Endothelial cell of umbilical vein (primary cell): ENCODE measurements around the gene MACROD2. TPM values are rescaled to one million over a fixed set of nuclear protein-coding genes. Genes with fewer than 3 reads are reported as not detected.

Source experiments
- BruUV-seq: library from RNA; stranded (reverse); fragments of 400-500 nt; replicated peaks from 2 replicates; lab custom pipeline; 2021; lab: Mats Ljungman, UMichigan
- CTCF ChIA-PET: fragments of 300-600, 350-600 bp; sonication (Branson Sonifier 250); formaldehyde crosslinking; loops from one replicate; lab custom pipeline; 2021; ENCODE audit warnings: antibody characterized with exemption, inconsistent platforms; lab: Charles Lee
- POLR2A ChIA-PET: fragments of 300-600, 350-600 bp; sonication (Branson Sonifier 250); formaldehyde crosslinking; loops from one replicate; lab custom pipeline; 2021; ENCODE audit warnings: antibody characterized with exemption, inconsistent platforms; lab: Charles Lee
- DNase-seq: peaks from one replicate; pipeline ENCODE4 v3.0.0-alpha.2; 2011; ENCODE audit warnings: low read depth, low spot score
- FAIRE-seq: peaks from 2 replicates; lab custom pipeline; 2011; peaks lifted over from hg19 to GRCh38; lab: Jason Lieb, UNC
- H2AFZ ChIP-seq: 2 replicates; pipeline ENCODE4 v1.6.0; 2012; ENCODE audit warnings: low read depth, low read length, control low read depth, inconsistent platforms
- H3K27ac ChIP-seq: 2 replicates; pipeline ENCODE4 v1.5.1; 2011; ENCODE audit warnings: low read depth, mild to moderate bottlenecking, control low read depth, low read length, moderate library complexity; ENCODE audit not compliant: insufficient read depth
- H3K27me3 ChIP-seq, 2 experiments: 2 replicates each; pipeline versions ENCODE4 v1.6.0 to v1.6.1; 2011; ENCODE audit warnings: low read length in 2 of 2, mixed read lengths in 1 of 2; ENCODE audit not compliant: control insufficient read depth in 2 of 2, insufficient read depth in 2 of 2
- H3K36me3 ChIP-seq, 2 experiments: 2 replicates in 1 of 2; 3 replicates in 1 of 2; pipeline ENCODE4 v1.5.1; 2011; ENCODE audit warnings: low read length in 2 of 2, mild to moderate bottlenecking in 1 of 2, moderate library complexity in 1 of 2; ENCODE audit not compliant: control insufficient read depth in 2 of 2, insufficient read depth in 2 of 2; ENCODE audit errors: extremely low read depth in 1 of 2
- H3K4me1 ChIP-seq: 3 replicates; pipeline ENCODE4 v1.5.1; 2011; ENCODE audit warnings: mild to moderate bottlenecking, low read length; ENCODE audit not compliant: control insufficient read depth, insufficient read depth; ENCODE audit errors: extremely low read depth
- H3K4me2 ChIP-seq: 2 replicates; pipeline ENCODE4 v1.6.1; 2011; ENCODE audit warnings: low read length, control low read depth, mixed read lengths; ENCODE audit not compliant: insufficient read depth
- H3K4me3 ChIP-seq, 3 experiments: fragments of 200-600 bp in 1 of 3; sonication (generic), shearing (Covaris generic) in 1 of 3; replicated peaks in 1 of 3; 2 replicates each; pipeline ENCODE4 v1.5.1; 2011 to 2016; ENCODE audit warnings: control low read depth in 3 of 3, low read length in 3 of 3, mild to moderate bottlenecking in 2 of 3, inconsistent platforms in 1 of 3, low read depth in 1 of 3, moderate library complexity in 1 of 3; ENCODE audit not compliant: insufficient read depth in 1 of 3
- H3K79me2 ChIP-seq: 2 replicates; pipeline ENCODE4 v1.6.0; 2012; ENCODE audit warnings: low read length, inconsistent platforms; ENCODE audit not compliant: control insufficient read depth, insufficient read depth
- H3K9ac ChIP-seq: replicated peaks from 2 replicates; pipeline ENCODE3; 2011; ENCODE audit warnings: low read length, control low read depth; ENCODE audit not compliant: insufficient read depth; ENCODE audit errors: extremely low read depth
- H3K9me1 ChIP-seq: replicated peaks from 3 replicates; pipeline ENCODE4 v1.6.0; 2011; ENCODE audit warnings: mild to moderate bottlenecking, low read length; ENCODE audit not compliant: control insufficient read depth, insufficient read depth; ENCODE audit errors: extremely low read depth
- H3K9me3 ChIP-seq: replicated peaks from 2 replicates; pipeline ENCODE4 v1.5.1; 2012; ENCODE audit warnings: low read length, inconsistent platforms; ENCODE audit not compliant: control insufficient read depth, insufficient read depth
- H4K20me1 ChIP-seq: replicated peaks from 2 replicates; pipeline ENCODE3; 2011; ENCODE audit warnings: mild to moderate bottlenecking, low read length; ENCODE audit not compliant: control insufficient read depth, insufficient read depth; ENCODE audit errors: extremely low read depth
- CTCF ChIP-seq, 2 donors: IDR thresholded peaks; 1 replicate in 1 of 2; 2 replicates in 1 of 2; pipeline ENCODE4 v1.5.1; 2011; ENCODE audit warnings: low read length in 2 of 2, mild to moderate bottlenecking in 2 of 2, moderate library complexity in 2 of 2, control low read depth in 1 of 2, inconsistent platforms in 1 of 2, low read depth in 1 of 2; ENCODE audit not compliant: insufficient read depth in 1 of 2; ENCODE audit errors: extremely low read depth in 1 of 2
- EZH2 ChIP-seq: IDR thresholded peaks from 2 replicates; pipeline ENCODE4 v1.6.1; 2012; ENCODE audit warnings: borderline replicate concordance, low read depth, mild to moderate bottlenecking, moderate library complexity, low read length, inconsistent platforms; ENCODE audit not compliant: severe bottlenecking
- FOS ChIP-seq: IDR thresholded peaks from 2 replicates; pipeline ENCODE4 v1.6.1; 2011; ENCODE audit warnings: mild to moderate bottlenecking, low read length, moderate library complexity, borderline replicate concordance; ENCODE audit not compliant: insufficient read depth
- GATA2 ChIP-seq: IDR thresholded peaks from 2 replicates; pipeline ENCODE4 v1.7.0; 2011; ENCODE audit warnings: low read depth, mild to moderate bottlenecking, moderate library complexity, mixed read lengths, low read length; ENCODE audit not compliant: insufficient read length, insufficient read depth
- JUN ChIP-seq: IDR thresholded peaks from 2 replicates; pipeline ENCODE4 v1.6.1; 2011; ENCODE audit warnings: borderline replicate concordance, low read depth; ENCODE audit not compliant: insufficient read length, insufficient read depth
- MAX ChIP-seq: IDR thresholded peaks from 2 replicates; pipeline ENCODE4 v1.6.1; 2011; ENCODE audit not compliant: insufficient read depth, insufficient read length
- MYC ChIP-seq: IDR thresholded peaks from one replicate; pipeline ENCODE4 v1.6.1; 2011; ENCODE audit warnings: mild to moderate bottlenecking, low read depth, low read length
- POLR2A ChIP-seq: IDR thresholded peaks from 2 replicates; pipeline ENCODE4 v1.6.1; 2012; ENCODE audit warnings: low read depth, mild to moderate bottlenecking, control low read depth, low read length
- POLR2AphosphoS5 ChIP-seq: IDR thresholded peaks from 2 replicates; pipeline ENCODE4 v1.6.1; 2012; ENCODE audit warnings: low read depth, mild to moderate bottlenecking, control low read depth, low read length, moderate library complexity; ENCODE audit not compliant: insufficient read depth
- dilution Hi-C: fragments of 300-500 bp; cut with MboI; formaldehyde crosslinking; loops from one replicate; pipeline ENCODE4 v1.15.0; 2019; ENCODE audit warnings: low sequenced_read_pairs; ENCODE audit not compliant: extremely low pct_ligation_motif_present
- intact Hi-C: fragments of 100-400 bp; cut with micrococcal nuclease; formaldehyde crosslinking; loops from one replicate; pipeline ENCODE4 v1.10.0; 2022
- polyA plus RNA-seq, 4 experiments: library from polyadenylated mRNA; depleted of rRNA in 3 of 4; stranded (reverse) in 3 of 4; unstranded in 1 of 4; fragments of >200 nt; gene quantifications; 2 replicates each; pipeline versions ENCODE4 v1.2.1 to v1.2.3, GENCODE V29; 2011 to 2012; ENCODE audit warnings: missing spikeins in 1 of 4
- total RNA-seq: library from RNA; stranded (reverse); gene quantifications from 2 replicates; pipeline ENCODE4 v1.2.3, GENCODE V29; 2021

MACROD2 gene
- total and polyA plus RNA-seq, 2 donors (not counting 3 experiments of a cell fraction or from before 2014, with no cell fraction given): 0.11 to 0.73 TPM

DNA sequence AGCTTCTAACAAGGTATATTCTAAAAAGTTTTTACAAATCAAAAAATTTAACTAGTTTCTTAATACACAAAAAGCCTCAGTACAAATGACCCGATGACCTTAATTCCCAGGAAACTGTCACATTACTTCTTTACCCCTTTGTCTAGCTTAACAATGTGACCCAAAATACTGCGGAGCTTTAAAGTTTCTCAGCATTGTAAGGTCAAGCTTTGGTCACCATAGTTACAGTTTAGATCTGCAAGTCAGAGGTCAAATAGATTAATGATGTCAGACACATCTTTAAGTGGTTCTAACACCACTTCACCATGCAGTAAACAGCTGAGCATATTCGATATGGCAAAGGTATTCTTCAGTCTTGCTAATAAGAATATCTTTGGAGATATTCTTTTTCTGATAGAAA lies 378.9 kb downstream of the MACROD2 start:
- no peaks in the 10 kb centered on the region for H3K9me1 ChIP-seq
- no peak overlapping the region for H3K27ac ChIP-seq
- ChIA-PET CTCF (interaction anchor here (1.2 kb wide), 1 partner anchor 11 kb away, joined by 3 read pairs; no protein-coding TSS in a partner anchor), POLR2A (no interaction called here)
- no peak overlapping the region for H3K4me2 ChIP-seq
- dilution Hi-C loops (no loop called here), intact Hi-C loops (no loop called here)
- no peaks in the 10 kb centered on the region for H3K9me3 ChIP-seq
- DNase-seq (no peak), FAIRE-seq (no peak)
- no peak overlapping the region for H3K4me3 ChIP-seq
- H2AFZ ChIP-seq: no peak overlapping the region
- BruUV-seq: no TSS peak
- H3K36me3 ChIP-seq: no peaks in the 10 kb centered on the region
- no peak overlapping the region for H3K9ac ChIP-seq
- no peaks in the 10 kb centered on the region for H3K27me3 ChIP-seq
- H3K79me2 ChIP-seq: no peaks in the 10 kb centered on the region
- TF ChIP-seq JUN (no peak), POLR2A (no peak), CTCF (IDR thresholded peaks at IDR 0.05; ENCODE audit: extremely low read depth in 1 of 2, insufficient read depth in 1 of 2, low read depth in 1 of 2, low read length in 2 of 2) (no peak), MYC (no peak), MAX (no peak), FOS (no peak), EZH2 (no peak), POLR2AphosphoS5 (no peak), GATA2 (no peak)
- H4K20me1 ChIP-seq: no peaks in the 10 kb centered on the region
- H3K4me1 ChIP-seq: no peaks in the 10 kb centered on the region
